ENCODE data around the gene CAVIN2. TPM values are rescaled to one million over a fixed set of nuclear protein-coding genes. Genes with fewer than 3 reads are reported as not detected.

Gene CAVIN2
- polyA plus RNA-seq, 3 donors, result 0.07 to 3.1 (median 1.2) TPM

GRCh38 chr2:191795715-191796114 lies 51.2 kb downstream of the CAVIN2 start:
- Histone ChIP-seq H3K27ac (ENCODE audit: low read depth in 1 of 2, low read length in 2 of 2) (no peak overlapping the region), H3K9ac (ENCODE audit: insufficient read depth, low read length, poor library complexity, severe bottlenecking) (no peak overlapping the region), H3K4me3 (replicated peaks in 1 of 3; ENCODE audit: low read depth in 2 of 3, low read length in 3 of 3) (no peak overlapping the region), H3K27me3 (ENCODE audit: control insufficient read depth in 2 of 2, insufficient read depth in 2 of 2, low read length in 2 of 2) (no peaks in the 10 kb centered on the region), H3K9me3 (replicated peaks in 1 of 2; ENCODE audit: control insufficient read depth in 1 of 2, insufficient read depth in 1 of 2, low read length in 2 of 2) (no peaks in the 10 kb centered on the region), H4K20me1 (ENCODE audit: insufficient read depth, low read length) (no peaks in the 10 kb centered on the region), H3K36me3 (replicated peaks in 1 of 2; ENCODE audit: control insufficient read depth in 1 of 2, insufficient read depth in 2 of 2, low read length in 2 of 2) (no peaks in the 10 kb centered on the region), H3K4me1 (ENCODE audit: control insufficient read depth in 1 of 2, insufficient read depth in 2 of 2, low read length in 2 of 2) (no peaks in the 10 kb centered on the region), H2AFZ (ENCODE audit: insufficient read depth, low read depth, low read length, poor library complexity, severe bottlenecking) (no peak overlapping the region), H3K79me2 (ENCODE audit: insufficient read depth, low read length) (no peaks in the 10 kb centered on the region), H3K4me2 (replicated peaks; ENCODE audit: extremely low read depth, low read length, poor library complexity, severe bottlenecking) (no peak overlapping the region)
- Mint-ChIP-seq H3K27me3 (ENCODE audit: low read depth in 3 of 3) (peaks cover 0 to 2% (median 0%) of the 10 kb centered on the region in 3 donors), H3K27ac (no peak overlapping the region), H3K36me3 (no peaks in the 10 kb centered on the region), H3K4me3 (no peak overlapping the region), H3K9me3 (peaks cover 0 to 1% (median 0%) of the 10 kb centered on the region in 7 donors), H3K4me1 (peaks cover 4% of the 10 kb centered on the region)
- no peak for TF ChIP-seq CTCF (IDR thresholded peaks at IDR 0.05)
- 67% methylated on average over 1 of the region's 2 CpGs for WGBS (ENCODE audit: insufficient coverage)
- intact Hi-C loops (cut with micrococcal nuclease), result no loop called here
- DNase-seq, result no peak

- WGBS (ENCODE audit: insufficient coverage), result no CpG with 5 or more reads among the region's 3 CpGs
- no peak overlapping the region for H3K4me3 Mint-ChIP-seq
- Histone ChIP-seq H3K36me3 (replicated peaks in 1 of 2; ENCODE audit: control insufficient read depth in 1 of 2, insufficient read depth in 2 of 2, low read length in 2 of 2) (no peaks in the 10 kb centered on the region), H3K4me2 (replicated peaks; ENCODE audit: extremely low read depth, low read length, poor library complexity, severe bottlenecking) (no peak overlapping the region), H4K20me1 (ENCODE audit: insufficient read depth, low read length) (no peaks in the 10 kb centered on the region), H3K4me1 (ENCODE audit: control insufficient read depth in 1 of 2, insufficient read depth in 2 of 2, low read length in 2 of 2) (no peaks in the 10 kb centered on the region), H3K27ac (ENCODE audit: low read depth in 1 of 2, low read length in 2 of 2) (no peak overlapping the region), H3K4me3 (replicated peaks in 1 of 3; ENCODE audit: low read depth in 2 of 3, low read length in 3 of 3) (no peak overlapping the region), H3K27me3 (ENCODE audit: control insufficient read depth in 2 of 2, insufficient read depth in 2 of 2, low read length in 2 of 2) (no peaks in the 10 kb centered on the region), H3K9ac (ENCODE audit: insufficient read depth, low read length, poor library complexity, severe bottlenecking) (no peak overlapping the region), H3K9me3 (replicated peaks in 1 of 2; ENCODE audit: control insufficient read depth in 1 of 2, insufficient read depth in 1 of 2, low read length in 2 of 2) (no peaks in the 10 kb centered on the region), H3K79me2 (ENCODE audit: insufficient read depth, low read length) (no peaks in the 10 kb centered on the region), H2AFZ (ENCODE audit: insufficient read depth, low read depth, low read length, poor library complexity, severe bottlenecking) (no peak overlapping the region)
- no peak for DNase-seq
- no peak for TF ChIP-seq CTCF (IDR thresholded peaks at IDR 0.05)
- no peak overlapping the region for H3K27ac Mint-ChIP-seq
- peaks cover 9% of the 10 kb centered on the region for H3K4me1 Mint-ChIP-seq
- intact Hi-C loops (cut with micrococcal nuclease), result no loop called here
- no peaks in the 10 kb centered on the region for H3K9me3 Mint-ChIP-seq
- H3K27me3 Mint-ChIP-seq (ENCODE audit: low read depth in 3 of 3), result peaks cover 0 to 2% (median 0%) of the 10 kb centered on the region in 3 donors
- no peaks in the 10 kb centered on the region for H3K36me3 Mint-ChIP-seq
These were observed 54.8 kb downstream of the CAVIN2 start for GRCh38 chr2:191791953-191792560.
